Kidney epithelial cell (primary cell): ENCODE results near the gene REN. TPM values are rescaled to one million over a fixed set of nuclear protein-coding genes. Genes with fewer than 3 reads are reported as not detected.

Source experiments
- DNase-seq: peaks from one replicate; pipeline ENCODE4 v3.0.0-alpha.2; 2010; ENCODE audit warnings: low read depth
- H3K27me3 ChIP-seq: 2 replicates; pipeline ENCODE4 v1.6.0; 2011; ENCODE audit warnings: low read length; ENCODE audit not compliant: control insufficient read depth, insufficient read depth
- H3K36me3 ChIP-seq: 2 replicates; pipeline ENCODE4 v1.5.1; 2011; ENCODE audit warnings: low read length; ENCODE audit not compliant: control insufficient read depth, insufficient read depth
- H3K4me3 ChIP-seq: 2 replicates; pipeline ENCODE4 v1.5.1; 2011; ENCODE audit warnings: low read depth, mild to moderate bottlenecking, control low read depth, low read length
- CTCF ChIP-seq: IDR thresholded peaks from 2 replicates; pipeline ENCODE4 v1.5.1; 2011; ENCODE audit warnings: mild to moderate bottlenecking, moderate library complexity, low read length, control low read depth, inconsistent platforms; ENCODE audit not compliant: insufficient read depth, poor library complexity, severe bottlenecking
- total RNA-seq: library from RNA; depleted of rRNA; stranded (reverse); fragments of >200 nt; gene quantifications from 2 replicates; pipeline ENCODE4 v1.2.3, GENCODE V29; 2015

REN gene
- total RNA-seq, 1 donor from 2014 or later, result 5.2 TPM

GRCh38 chr1:204194080-204194479, 27.9 kb upstream of the REN start:
- no peaks in the 10 kb centered on the region for H3K27me3 ChIP-seq
- H3K36me3 ChIP-seq, result no peaks in the 10 kb centered on the region
- TF ChIP-seq CTCF, result no peak
- DNase-seq, result no peak
- no peak overlapping the region for H3K4me3 ChIP-seq

- TF ChIP-seq CTCF, result no peak
- no peak for DNase-seq
- Histone ChIP-seq H3K4me3 (no peak overlapping the region), H3K27me3 (no peaks in the 10 kb centered on the region), H3K36me3 (no peaks in the 10 kb centered on the region)
Measured at GRCh38 chr1:204192589-204193352, 26.6 kb upstream of the REN start.

GRCh38 chr1:204192046-204192445, 25.9 kb upstream of the REN start:
- TF ChIP-seq CTCF, result no peak
- Histone ChIP-seq H3K36me3 (no peaks in the 10 kb centered on the region), H3K4me3 (no peak overlapping the region), H3K27me3 (no peaks in the 10 kb centered on the region)
- no peak for DNase-seq

GRCh38 chr1:204191456-204191855, 25.3 kb upstream of the REN start:
- no peak for DNase-seq
- no peak overlapping the region for H3K4me3 ChIP-seq
- no peak for TF ChIP-seq CTCF
- no peaks in the 10 kb centered on the region for H3K36me3 ChIP-seq
- H3K27me3 ChIP-seq, result no peaks in the 10 kb centered on the region

GRCh38 chr1:204190212-204191211, 24.4 kb upstream of the REN start:
- Histone ChIP-seq H3K36me3 (no peaks in the 10 kb centered on the region), H3K4me3 (no peak overlapping the region), H3K27me3 (no peaks in the 10 kb centered on the region)
- DNase-seq, result no peak
- TF ChIP-seq CTCF, result no peak
